ENCODE results near the gene KRTCAP2. TPM values are rescaled to one million over a fixed set of nuclear protein-coding genes. Genes with fewer than 3 reads are reported as not detected.
"Not testable (repeated sequence)": the region's sequence is repeated elsewhere in the genome, so short reads cannot be mapped to it uniquely, and the experiment has no call there.

KRTCAP2 gene
- total RNA-seq = 170 and 193 TPM in 2 replicates

- H3K4me3 ChIP-seq (ENCODE audit: low read depth, low read length) = peak within 1 kb of the TSS; percentile 80
- TF ChIP-seq CTCF (conservative IDR thresholded peaks at IDR 0.05; ENCODE audit: low read depth, low read length) = peak; percentile 88
- DNase-seq (ENCODE audit: low read depth) = no peak
These were observed at the start of gene KRTCAP2 for GRCh38 chr1:155172732-155173477. Gene KRTCAP2, minus strand, starts transcription at chr1:155173304. Its CDS starts 80 bp downstream, at chr1:155173224.

GRCh38 chr1:155220211-155220965, 47.3 kb upstream of the KRTCAP2 start:
- not testable (repeated sequence) for H3K4me3 ChIP-seq (ENCODE audit: low read depth, low read length); DNase-seq (ENCODE audit: low read depth)

- no peak overlapping the region for H3K4me3 ChIP-seq (ENCODE audit: low read depth, low read length)
- TF ChIP-seq CTCF (conservative IDR thresholded peaks at IDR 0.05; ENCODE audit: low read depth, low read length) = no peak
- DNase-seq (ENCODE audit: low read depth) = no peak
These were observed 46.5 kb upstream of the KRTCAP2 start for GRCh38 chr1:155219592-155220031.

GRCh38 chr1:155218854-155219591, 45.9 kb upstream of the KRTCAP2 start:
- no peak for DNase-seq (ENCODE audit: low read depth)
- TF ChIP-seq CTCF (conservative IDR thresholded peaks at IDR 0.05; ENCODE audit: low read depth, low read length) = no peak
- peak overlapping the region; percentile 37 for H3K4me3 ChIP-seq (ENCODE audit: low read depth, low read length)

- DNase-seq (ENCODE audit: low read depth); H3K4me3 ChIP-seq (ENCODE audit: low read depth, low read length): not testable (repeated sequence)
These were observed 41.6 kb upstream of the KRTCAP2 start for GRCh38 chr1:155214702-155215101.

GRCh38 chr1:155212051-155212440, 38.9 kb upstream of the KRTCAP2 start:
- not testable (repeated sequence) for H3K4me3 ChIP-seq (ENCODE audit: low read depth, low read length); DNase-seq (ENCODE audit: low read depth)

- not testable (repeated sequence) for DNase-seq (ENCODE audit: low read depth)
These were observed 38.4 kb upstream of the KRTCAP2 start for GRCh38 chr1:155211381-155212050.

GRCh38 chr1:155210314-155211104, 37.4 kb upstream of the KRTCAP2 start:
- TF ChIP-seq CTCF (conservative IDR thresholded peaks at IDR 0.05; ENCODE audit: low read depth, low read length) = no peak
- no peak overlapping the region for H3K4me3 ChIP-seq (ENCODE audit: low read depth, low read length)
- no peak for DNase-seq (ENCODE audit: low read depth)

More at GRCh38 chr1:155211381-155212050, 38.4 kb upstream of the KRTCAP2 start:
- H3K4me3 ChIP-seq (ENCODE audit: low read depth, low read length) = not testable (repeated sequence)
